WTC11 (cell line): ENCODE measurements around the gene TUBA1B.

Experiments used
- ATF1 ChIP-seq: sonication (generic); formaldehyde crosslinking; IDR thresholded peaks from 2 replicates; pipeline ENCODE4 v1.8.1; 2023; ENCODE audit warnings: mild to moderate bottlenecking, moderate library complexity, missing genetic modification reagents
- ATF2 ChIP-seq: sonication (generic); formaldehyde crosslinking; IDR thresholded peaks from 2 replicates; pipeline ENCODE4 v1.8.1; 2022; ENCODE audit warnings: low read depth, missing genetic modification reagents, borderline replicate concordance
- CDX4 ChIP-seq: fragments of 250-450 bp; sonication (Bioruptor Pico); IDR thresholded peaks from 2 replicates; pipeline ENCODE4 v1.9.0; 2021; ENCODE audit warnings: moderate library complexity, mild to moderate bottlenecking, inconsistent platforms, borderline replicate concordance
- CREB1 ChIP-seq: sonication (generic); formaldehyde crosslinking; IDR thresholded peaks from 2 replicates; pipeline ENCODE4 v1.8.0; 2023; ENCODE audit warnings: mild to moderate bottlenecking, missing genetic modification reagents
- CTCF ChIP-seq: fragments of 200-600 bp; IDR thresholded peaks from 2 replicates; pipeline ENCODE4 v1.8.0; 2022; ENCODE audit warnings: antibody characterized with exemption
- E2F1 ChIP-seq: sonication (generic); formaldehyde crosslinking; IDR thresholded peaks from 2 replicates; pipeline ENCODE4 v1.8.0; 2022; ENCODE audit warnings: mild to moderate bottlenecking, missing genetic modification reagents
- JUN ChIP-seq: sonication (generic); formaldehyde crosslinking; IDR thresholded peaks from 2 replicates; pipeline ENCODE4 v1.8.0; 2023; ENCODE audit warnings: mild to moderate bottlenecking, missing genetic modification reagents
- NR2C2 ChIP-seq: sonication (generic); formaldehyde crosslinking; IDR thresholded peaks from 2 replicates; pipeline ENCODE4 v1.8.0; 2022; ENCODE audit warnings: mild to moderate bottlenecking, missing genetic modification reagents
- SP1 ChIP-seq: sonication (generic); formaldehyde crosslinking; conservative IDR thresholded peaks from 2 replicates; pipeline ENCODE4 v1.8.1; 2022; ENCODE audit warnings: missing genetic modification reagents
- TEAD1 ChIP-seq: sonication (generic); formaldehyde crosslinking; IDR thresholded peaks from 2 replicates; pipeline ENCODE4 v1.8.0; 2022; ENCODE audit warnings: mild to moderate bottlenecking, missing genetic modification reagents
- TP53 ChIP-seq: sonication (generic); formaldehyde crosslinking; IDR thresholded peaks from 2 replicates; pipeline ENCODE4 v1.8.1; 2023; ENCODE audit warnings: mild to moderate bottlenecking, missing genetic modification reagents
- USF1 ChIP-seq: sonication (generic); formaldehyde crosslinking; IDR thresholded peaks from 2 replicates; pipeline ENCODE4 v1.8.0; 2022; ENCODE audit warnings: mild to moderate bottlenecking, missing genetic modification reagents
- ZNF423 ChIP-seq: fragments of 250-450 bp; sonication (Bioruptor Pico); IDR thresholded peaks from 2 replicates; pipeline ENCODE4 v2.1.2; 2022; ENCODE audit warnings: mild to moderate bottlenecking, moderate library complexity
- ZNF512 ChIP-seq: sonication (generic); formaldehyde crosslinking; IDR thresholded peaks from 2 replicates; pipeline ENCODE4 v1.8.1; 2022; ENCODE audit warnings: missing genetic modification reagents, borderline replicate concordance

- TF ChIP-seq CDX4 (CRISPR knock-in tag) (no peak), CTCF (no peak), SP1 (no peak), JUN (CRISPR knock-in tag) (no peak), USF1 (CRISPR knock-in tag) (no peak), ATF2 (no peak), CREB1 (CRISPR knock-in tag) (no peak), ZNF512 (CRISPR knock-in tag) (no peak), ZNF423 (CRISPR knock-in tag) (no peak), ATF1 (no peak), NR2C2 (CRISPR knock-in tag) (no peak), E2F1 (CRISPR knock-in tag) (no peak), TEAD1 (CRISPR knock-in tag) (no peak), TP53 (no peak)
Measured at GRCh38 chr12:49121047-49121696, 10.0 kb downstream of the TUBA1B start.
